ENCODE results near the gene TTC34.
"Not testable (repeated sequence)": the region's sequence is repeated elsewhere in the genome, so short reads cannot be mapped to it uniquely, and the experiment has no call there.

Gene TTC34

DNA sequence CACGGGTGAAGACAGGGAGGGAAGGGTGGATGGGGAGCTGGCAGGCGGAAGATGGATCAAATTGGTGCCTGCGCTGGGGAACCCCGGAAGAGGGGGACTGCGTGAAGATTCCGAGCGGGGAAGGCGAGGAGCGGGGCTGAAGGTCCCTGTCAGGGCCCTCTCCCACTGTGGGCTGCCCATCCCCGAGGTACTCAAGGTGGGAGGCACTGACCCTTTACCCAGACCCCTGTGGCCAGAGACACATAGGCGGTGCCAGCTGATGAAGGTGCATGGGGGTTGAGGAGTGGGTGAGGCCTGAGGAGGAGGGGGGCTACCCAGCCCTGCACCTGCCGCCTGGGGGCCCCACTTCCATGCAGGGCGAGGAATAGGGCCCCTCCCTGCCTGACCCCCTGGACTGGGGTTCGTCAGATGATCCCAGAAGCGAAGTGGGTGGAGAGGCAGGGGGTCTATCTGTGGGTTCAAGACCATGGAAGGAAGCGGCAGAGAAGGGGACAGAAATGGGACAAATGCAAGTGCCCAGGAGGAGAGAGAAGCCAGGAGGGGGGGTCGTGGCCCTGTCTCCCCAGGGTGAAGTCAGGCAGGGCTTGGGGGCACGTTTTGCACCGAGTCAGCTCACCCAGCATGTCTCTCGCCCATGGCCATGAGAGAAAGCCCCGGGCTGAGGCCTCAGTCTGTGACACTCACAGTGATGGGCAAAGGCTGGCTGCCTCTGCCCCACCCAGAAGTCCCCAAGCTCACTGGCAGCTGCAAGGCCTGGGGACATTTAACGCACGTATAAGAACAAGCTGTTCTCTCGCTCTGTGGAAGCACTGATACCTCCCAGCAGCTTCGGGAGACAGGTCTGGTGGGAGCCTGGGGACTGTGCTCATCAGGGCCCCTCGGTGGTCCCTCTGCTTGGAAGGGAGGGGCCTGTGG lies 161.6 kb downstream of the TTC34 start:
- no peak for FAIRE-seq

DNA sequence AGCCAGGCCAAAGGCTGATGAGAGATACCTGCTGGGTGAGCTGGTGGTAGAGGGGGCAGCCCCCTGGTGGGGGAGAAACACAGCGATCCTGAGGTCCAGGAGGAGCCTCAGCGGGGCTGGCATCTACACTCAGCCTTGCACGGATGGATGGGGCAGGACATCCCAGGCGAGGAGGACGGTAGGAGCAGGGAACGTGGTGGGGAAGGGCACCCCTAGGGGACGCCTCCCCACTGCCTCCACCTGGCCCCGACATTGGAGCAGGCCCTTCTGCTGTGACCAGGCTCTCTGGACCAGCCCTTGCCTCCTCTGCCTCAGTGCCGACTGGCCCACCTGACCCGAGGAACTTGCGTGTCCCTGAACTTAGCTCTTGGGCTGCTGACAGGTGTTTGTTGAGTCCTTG lies 162.3 kb downstream of the TTC34 start:
- no peak for FAIRE-seq

DNA sequence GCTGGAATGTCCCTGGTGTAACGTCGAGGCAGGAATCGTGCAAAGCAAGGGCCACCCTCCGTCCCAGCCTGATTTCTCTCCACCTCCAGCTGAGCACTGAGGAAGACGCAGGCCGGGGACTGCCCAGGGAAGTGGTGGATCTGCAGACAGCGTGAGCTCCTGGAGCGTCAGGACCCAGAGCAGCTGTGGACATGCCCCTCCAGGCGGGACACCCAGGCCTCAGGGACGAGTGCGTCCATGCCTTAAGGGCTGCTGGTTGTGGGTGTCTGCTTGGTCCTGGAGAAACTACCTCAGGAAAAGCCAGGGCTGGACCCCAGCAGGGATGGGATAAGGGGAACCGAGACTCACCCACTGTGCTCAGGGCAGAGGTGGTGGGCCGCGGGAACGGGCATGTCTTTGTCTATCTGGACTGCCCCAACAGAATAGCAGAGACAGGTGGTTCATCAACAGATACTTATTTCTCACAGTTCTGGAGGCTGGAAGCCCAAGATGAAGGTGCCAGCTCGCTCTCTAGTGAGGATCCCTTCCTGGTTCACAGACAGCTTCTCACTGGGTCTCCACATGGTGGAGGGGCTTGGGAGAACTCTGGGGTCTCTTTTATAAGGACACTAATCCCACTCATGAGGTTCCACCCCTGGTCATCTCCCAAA lies 162.9 kb downstream of the TTC34 start:
- FAIRE-seq: no peak

DNA sequence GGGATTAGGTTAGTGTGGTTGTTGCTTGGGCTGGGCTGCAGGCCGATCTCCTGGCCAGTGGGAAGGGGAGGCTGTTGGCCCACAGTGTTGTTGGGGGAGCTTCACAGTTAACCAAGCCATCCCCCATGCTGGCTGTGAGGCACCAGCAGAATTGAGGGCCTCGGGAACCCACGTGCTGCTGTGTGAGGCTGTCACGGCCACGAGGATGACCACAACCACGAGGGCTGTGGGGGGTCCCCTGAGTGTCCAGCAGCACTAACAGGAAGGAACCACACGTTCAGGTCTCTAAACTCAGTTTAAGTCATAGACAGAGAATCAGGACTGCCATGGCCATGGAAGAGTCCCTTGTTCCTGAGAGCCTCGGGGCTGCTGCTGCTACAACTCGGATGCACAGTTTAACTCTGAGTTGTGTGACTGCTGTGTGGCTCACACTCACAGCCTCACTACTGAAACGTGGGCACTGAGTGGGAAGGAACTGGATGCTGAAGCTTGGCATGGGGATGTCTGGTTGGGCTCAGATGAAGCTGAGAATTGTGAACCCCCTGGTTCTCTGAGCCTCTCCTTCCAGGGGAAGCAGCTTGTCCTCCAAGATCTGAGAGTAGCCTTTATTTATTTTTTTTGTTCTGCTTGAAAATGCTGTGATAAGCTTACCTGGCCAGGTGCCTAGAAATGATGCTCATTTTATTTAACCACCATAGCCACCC lies 163.9 kb downstream of the TTC34 start:
- no peak for FAIRE-seq

DNA sequence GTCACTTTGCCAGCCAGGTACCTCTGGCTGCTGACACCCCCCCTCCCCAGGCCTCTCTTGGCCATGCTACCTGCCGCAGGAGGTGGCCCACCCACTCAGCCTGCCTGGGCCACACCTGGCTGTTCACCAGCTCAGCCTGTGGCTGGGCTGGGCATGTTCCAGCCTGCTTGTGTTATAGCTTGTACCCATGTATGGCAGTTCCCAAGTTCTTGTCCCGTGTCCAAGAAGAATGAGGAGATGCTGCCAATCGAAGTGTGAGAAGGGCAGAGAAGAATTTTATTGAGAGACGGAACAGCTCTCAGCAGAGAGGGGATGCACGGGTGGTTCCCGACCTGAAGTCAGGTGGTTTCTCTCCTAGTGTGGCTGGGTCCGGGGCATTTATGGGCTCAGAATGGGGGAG lies 164.8 kb downstream of the TTC34 start:
- FAIRE-seq: no peak

DNA sequence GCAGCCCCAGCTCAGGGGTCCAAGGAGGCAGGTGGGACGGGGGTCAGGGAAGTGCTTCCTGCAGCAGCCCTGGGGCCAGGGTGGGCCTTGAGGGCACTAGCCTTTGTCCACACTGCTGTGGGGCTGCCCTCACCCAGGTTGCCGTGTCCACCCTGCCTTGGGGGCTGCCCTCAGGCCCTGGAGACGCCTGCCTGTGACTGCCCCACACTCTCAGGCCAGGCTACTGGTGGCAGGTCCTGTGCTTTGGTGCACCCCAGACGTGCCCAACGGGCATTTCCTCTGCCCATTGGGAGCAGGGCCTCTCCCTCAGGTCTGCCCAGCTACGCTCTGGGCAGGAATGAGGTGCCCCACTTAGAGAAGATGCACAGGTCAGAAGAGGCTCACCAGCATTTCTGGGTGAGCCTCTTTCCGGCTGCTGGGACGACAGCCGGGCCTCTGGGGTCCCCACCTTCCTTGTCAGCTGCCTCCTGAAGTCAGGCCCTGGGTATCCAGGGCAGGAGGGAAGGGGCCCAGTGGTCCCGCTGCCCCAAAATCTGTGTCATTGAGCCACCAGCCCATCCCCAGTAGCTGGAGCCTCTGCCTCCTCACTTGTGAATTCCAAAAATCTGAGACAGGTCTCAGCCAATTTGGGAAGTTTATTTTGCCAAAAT lies 166.0 kb downstream of the TTC34 start:
- no peak for FAIRE-seq

DNA sequence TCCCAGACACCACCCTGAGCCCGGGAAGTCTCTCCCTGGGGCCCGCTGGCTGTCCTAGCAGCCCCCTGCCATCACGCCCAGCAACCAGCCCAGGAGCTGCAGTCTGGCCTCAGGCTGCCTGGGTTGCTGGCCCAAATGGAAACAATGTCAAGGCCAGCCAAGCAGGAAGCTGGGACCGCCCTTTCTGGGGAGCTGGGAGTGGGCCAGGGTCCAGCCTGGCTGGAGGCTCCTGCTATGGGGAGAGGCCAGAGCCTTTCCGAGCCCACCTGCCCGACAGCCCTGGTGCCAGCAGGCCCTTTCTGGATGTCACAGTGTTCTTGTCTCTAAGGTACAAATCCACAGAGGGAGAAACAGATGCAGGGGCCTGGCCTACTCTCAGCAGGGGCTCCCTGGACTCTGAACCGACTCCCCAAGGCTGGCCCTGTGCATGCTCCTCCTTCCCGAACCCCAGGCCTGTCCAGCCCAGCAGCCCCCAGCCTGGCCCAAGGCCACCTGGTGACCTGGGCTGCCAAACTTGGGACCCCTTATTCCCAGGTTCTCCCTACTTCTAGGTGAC lies 167.5 kb downstream of the TTC34 start:
- FAIRE-seq: no peak

DNA sequence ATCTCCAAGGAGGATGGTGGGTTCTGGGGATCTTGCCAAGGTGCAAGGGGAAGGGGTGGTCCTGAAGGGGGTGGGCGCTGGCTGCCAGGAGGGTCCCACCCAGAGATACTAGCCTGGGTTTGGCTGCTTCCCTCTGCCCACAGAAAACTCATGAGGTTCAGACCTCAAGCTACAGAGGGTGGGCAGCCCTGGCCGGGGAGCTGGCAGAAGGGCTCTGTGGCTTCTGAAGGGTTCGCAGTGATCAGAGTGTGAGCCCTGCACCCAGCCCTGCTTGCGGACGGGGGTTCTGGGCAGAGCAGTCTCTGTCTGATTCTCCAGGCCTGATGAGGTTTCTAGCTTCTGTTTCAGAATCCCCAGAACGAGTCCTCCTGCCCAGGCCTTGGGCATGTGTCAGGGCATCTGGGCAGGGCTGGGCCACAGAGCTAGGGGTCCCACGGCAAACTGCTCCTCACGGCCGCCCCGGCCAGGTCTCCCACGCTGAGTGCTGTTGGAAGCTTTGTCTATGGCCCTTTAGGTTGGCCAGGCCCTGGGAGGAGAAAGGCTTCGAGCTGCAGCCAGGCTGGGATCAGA lies 168.0 kb downstream of the TTC34 start:
- FAIRE-seq: no peak

DNA sequence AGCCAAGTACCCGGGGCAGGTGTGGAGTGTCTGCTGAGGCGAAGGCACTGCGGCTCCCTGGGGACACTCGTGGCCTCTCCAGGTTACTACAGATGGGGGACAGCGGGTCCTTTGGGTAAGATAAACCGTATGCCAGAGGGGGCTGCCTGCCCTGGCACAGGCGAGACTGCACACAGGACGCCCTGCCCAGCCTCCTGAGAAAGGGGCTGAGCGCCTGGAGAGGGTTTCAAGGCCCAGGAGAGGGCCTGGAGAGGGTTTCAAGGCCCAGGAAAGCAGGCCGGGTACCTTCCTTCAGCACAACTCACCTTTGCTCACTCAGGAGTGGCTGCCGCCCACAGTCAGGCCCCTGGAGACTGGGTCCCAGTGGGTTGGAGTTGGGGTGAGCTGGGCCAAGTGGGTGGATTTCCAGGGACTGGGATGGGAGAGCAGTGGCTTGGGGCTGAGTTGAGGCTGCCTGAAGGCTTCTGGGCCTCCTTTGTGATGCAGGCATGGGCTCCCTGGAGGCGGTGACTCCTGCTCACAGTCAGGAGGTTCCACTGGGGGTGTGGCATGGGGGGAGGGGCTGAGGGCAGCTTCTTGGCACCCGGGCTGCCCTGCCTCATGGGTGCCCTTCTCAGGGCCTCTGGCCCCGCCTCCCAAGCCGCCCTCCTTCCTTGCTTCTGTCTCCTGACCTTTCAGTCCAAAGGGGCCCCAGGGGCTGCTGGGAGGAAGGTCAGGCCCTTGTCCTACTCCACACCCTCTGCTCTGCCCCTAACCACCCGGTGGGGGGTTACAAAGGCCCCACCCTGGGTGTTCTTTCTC lies 168.7 kb downstream of the TTC34 start, which contains the start of gene MMEL1:
MMEL1 (minus strand) TSS at position 456 of the 801 bp plus-strand sequence. CDS start 3,532 bp downstream, outside the sequence.
- no peak for FAIRE-seq

DNA sequence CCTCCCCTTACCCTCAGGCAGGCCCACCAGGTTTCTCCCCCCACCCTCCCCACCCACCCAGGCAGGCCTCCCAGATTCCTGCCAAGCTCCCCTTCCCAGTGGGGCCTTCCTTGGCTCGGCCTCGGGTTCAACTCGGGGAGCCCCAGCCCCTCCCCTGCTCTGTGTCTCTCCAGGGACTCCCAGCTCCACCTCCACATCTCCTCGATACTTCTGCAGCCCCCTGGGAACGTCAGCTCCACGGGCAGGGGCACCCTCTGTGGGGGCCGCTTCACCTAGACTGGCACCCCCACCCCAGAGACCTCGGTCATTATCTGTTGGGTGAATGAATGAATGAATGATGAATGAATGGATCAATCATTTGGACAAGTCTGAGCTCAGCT lies 169.5 kb downstream of the TTC34 start:
- FAIRE-seq: no peak

DNA sequence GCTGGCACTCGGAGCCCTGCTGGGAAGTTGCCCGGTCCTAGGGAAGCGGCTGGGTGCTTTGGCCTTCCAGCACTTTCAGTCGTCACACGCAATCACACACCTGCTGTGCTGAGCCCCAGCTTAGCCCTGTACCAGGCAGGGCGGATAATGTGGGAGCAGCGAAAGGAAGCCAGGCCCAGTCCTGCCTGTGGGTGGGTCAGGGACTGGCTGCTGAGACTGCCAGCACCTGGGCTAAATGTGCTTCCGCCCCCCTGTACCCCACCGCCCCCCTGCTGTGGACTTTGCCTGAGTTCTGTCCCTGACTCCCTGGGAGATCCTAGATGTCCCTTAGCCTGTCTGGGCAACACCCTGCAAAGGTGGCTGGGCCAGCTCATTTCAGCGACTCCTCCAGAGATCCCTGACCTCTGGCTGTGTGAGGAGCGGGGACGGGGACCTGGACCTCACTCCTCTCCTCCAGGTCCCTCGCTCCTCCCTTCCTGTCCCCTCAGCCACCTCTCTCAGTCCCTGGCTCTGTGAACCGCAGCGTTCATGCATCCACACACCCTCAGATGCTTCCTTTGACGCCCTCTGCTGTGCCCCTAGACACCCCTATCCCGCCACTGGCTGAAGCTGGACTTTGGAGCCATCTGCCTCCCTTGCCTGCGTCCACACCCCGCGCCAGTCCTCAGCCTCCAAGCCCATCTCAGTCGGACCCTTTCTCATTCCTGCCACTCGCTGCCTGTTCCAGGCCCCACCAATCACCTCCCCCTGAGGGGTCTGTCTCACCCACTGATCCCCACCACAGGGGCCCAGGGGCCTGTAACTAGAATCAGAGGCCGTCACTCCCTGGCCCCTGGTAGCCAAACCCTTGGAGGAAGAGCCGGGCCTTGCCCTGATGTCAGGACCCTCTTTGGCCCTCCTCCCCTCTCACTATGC lies 170.1 kb downstream of the TTC34 start:
- no peak for FAIRE-seq

DNA sequence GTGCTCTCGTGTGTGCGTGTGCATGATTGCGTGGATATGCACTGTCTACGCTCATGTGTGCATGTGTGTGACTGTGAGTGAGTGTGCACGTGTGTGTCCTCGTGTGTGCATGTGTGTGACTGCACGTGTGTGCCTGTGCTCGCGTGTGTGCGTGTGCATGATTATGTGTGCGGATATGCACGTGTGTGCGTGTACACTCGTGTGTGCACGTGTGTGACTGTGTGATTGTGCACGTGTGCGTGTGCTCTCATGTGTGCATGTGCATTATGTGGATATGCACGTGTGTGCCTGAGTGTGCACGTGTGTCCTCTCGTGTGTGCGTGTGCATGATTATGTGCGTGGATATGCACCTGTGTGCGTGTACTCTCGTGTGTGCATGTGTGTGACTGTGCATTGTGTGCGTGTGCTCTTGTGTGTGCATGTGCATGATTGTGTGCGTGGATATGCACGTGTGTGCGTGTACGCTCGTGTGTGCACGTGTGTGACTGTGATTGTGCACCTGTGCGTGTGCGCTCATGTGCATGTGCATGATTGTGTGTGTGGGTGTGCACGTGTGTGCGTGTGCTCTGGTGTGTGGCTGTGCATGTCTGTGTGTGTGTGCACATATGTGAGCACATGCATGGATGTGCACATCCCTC lies 170.9 kb downstream of the TTC34 start:
- FAIRE-seq: no peak

DNA sequence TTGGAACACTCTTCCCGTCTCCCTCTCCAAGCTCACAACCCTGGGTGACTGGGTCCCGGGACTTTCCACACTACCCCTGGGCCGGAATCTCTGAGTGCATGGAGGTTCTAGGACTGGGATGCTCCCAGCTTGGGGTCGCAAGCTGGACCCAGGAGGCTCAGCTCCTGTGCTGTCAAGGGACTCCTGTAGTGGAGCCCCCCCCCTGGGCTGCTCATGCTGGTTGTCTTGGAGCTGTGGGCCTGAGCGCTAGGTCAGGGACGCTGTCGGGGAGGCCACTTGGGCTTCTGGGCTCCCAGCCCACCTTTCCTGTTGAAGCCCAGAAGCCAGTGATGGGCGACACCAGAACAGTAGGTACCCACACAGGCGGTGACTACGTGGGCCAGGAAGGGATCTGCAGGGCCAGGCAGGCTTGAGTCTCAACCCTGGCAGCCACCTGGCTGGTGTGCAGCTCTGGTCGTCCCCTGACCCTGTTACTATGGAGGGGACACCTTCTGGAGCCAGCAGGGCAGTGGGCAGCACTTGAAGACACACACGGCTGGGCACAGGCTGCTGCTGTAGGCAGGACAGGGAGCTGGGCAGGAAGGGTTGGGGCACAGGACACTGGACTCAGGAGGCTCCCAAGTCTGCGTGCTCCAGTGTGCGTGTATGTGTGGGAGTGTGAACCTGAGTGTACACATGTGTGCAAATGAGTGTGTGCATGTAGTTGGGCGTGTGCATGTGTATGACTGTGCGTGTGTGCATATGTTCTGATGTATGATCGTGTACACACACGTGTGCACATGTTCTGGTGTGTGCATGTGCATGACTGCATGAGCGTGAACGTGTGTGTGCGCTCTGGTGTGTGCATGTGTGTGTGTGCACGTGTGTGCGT lies 171.6 kb downstream of the TTC34 start:
- no peak for FAIRE-seq

DNA sequence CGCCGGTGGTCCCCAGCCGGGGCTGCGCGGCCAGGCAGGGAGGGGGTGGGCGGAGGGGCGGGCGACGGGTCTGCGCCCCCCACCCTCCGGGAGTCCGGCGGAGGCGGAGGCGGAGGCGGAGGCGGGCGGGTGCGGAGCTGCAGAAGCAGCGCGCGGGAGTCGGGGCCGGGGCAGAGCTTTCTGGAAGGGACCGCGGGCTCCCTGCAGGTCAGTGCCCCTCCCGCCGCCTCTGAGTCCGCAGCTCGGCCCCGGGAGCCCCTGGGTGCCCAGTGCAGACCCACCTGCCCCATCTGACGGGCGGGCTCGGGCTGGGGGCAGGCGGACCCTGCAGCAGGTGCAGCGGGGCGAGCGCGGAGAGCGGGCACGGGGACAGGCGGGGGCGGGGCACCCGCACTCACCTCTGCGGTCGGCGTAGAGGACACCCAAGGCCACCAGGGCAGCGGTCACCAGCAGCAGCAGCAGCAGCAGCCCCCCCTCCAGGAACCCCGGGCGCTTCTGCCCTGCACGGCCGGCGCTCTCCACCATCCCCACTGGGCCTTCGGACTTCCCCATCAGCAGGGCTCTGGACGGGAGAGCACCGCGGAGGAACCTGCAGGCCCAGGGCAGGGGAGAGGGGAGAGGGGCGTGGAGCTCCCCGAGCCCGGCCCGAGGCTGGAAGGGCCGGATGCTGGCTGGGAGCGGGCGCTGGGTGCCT lies 172.4 kb downstream of the TTC34 start:
- no peak for FAIRE-seq

DNA sequence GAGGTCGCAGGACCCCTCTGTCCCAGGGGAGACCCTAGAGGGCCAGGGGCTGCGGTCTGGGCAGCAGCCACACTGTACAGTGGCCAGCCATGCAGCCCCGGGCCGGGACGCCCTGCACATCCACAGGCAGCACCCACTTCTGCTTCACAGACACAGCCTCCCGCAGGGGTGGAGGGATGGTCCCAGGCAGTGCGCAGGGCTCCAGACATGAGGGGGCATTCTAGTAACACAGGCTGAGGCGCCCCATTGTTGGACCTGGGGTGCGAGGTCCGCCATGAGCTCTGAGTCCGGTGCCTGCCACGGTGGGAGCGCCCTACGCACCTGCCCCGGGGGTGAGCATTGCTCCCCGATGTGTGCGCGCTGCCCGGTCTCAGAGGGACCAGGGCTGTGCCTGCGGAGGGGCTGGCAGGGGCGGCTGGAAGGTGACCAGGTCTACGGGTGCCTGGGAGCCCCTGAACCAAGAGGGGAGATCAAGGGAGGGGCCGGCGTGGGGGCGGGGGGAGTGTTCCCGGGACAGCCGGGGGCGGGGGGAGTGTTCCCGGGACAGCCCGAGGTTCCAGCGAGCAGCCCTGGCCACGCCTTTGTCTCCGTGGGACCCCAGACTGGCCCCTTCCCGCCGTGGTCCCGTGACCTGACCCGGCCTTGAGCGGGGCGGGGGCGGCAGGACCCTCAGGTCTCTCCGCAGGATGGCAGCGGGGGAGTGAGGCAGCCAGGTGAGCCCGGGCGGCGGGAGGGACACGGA lies 173.1 kb downstream of the TTC34 start:
- FAIRE-seq: no peak

DNA sequence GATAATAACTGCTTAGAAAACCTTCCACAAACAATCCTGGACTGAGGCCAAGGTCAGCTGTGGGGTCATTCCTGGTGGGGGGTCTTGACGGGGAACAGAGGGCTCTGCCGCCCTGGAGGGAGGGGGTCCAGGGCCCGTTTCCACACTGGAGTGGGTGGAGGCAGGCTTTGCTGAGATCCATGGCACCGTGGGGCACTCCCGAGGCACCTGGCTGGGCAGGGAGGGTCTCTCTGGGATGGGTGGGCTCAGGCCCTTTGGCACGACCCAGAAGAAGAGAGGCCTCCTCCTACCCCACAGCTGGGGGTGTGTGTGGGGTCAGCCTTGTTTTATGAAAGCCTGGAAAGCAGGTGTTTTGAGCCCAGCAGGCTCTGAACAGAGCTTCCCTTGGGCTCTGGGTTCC lies 173.7 kb downstream of the TTC34 start:
- FAIRE-seq: no peak

DNA sequence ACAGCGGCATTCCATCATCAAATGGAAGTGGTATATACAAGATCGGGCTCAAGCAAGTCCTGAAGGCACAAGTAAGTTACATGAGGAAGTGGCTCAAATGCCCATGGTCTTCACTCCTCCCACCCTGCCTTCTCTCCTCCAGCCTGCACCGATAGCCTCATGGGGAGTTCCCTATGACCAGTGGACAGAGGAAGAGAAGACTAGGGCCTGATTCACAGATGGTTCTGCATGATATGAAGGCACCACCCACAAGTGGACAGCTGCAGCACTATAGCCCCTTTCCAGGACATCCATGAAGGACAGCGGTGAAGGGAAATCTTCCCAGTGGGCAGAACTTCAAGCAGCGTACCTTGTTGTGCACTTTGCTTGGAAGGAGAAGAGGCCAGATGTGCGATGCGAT lies 175.7 kb downstream of the TTC34 start:
- FAIRE-seq: not testable (repeated sequence)

DNA sequence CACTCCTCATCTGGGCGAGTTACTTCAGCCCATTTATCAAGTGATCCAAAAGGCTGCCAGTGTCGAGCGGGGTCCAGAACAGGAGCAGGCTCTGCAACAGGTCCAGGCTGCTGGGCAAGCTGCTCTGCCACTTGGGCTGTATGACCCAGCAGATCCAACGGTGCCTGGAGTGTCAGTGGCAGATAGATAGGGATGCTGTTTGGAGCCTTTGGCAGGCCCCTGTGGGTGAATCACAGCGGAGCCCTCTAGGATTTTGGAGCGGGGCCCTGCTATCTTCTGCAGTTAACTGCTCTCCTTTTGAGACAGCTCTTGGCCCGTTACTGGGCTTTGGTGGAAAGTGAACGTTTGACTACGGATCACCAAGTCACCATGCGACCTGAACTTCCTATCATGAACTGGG lies 176.2 kb downstream of the TTC34 start:
- no peak for FAIRE-seq

All from islet of Langerhans (tissue), 1 donor.